GOT3 (cell line): ENCODE results near the gene N4BP2L2.

ENCODE experiments used
- DNase-seq: peaks from one replicate; lab custom pipeline; 2025; ENCODE audit warnings: mixed read lengths; lab: John Stamatoyannopoulos, UW

N4BP2L2 gene

DNA sequence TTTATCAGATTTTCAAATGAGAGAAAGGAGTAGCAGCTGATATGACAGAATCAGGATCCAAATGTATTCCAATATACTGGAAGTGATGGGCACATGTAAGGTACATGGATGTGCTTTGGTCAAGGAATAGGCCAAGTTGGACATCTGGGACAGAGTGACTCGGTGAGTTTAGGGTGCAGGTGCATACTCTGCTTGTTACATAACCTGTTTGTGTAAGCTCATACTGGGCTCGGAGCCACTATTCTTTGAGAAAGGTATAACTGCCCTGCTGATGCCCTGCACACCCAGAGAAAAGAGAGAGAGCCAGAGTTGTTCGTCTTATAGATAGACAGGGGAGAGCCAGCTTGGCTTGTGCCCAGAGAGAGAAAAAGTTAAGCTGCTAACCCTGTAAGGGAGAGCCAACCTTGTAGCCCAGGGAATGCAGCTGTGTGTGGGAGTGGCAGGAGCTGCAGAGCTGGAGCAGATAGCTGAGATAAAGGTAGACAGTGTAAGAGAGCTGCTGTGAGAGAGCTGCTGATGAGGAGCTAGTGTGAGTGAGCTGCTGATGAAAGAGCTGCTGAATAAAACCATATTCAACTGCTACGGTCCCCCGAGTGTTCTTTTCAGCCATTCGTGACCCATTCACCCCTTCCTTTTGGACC is 70.0 kb downstream of the N4BP2L2 start:
- no peak for DNase-seq

DNA sequence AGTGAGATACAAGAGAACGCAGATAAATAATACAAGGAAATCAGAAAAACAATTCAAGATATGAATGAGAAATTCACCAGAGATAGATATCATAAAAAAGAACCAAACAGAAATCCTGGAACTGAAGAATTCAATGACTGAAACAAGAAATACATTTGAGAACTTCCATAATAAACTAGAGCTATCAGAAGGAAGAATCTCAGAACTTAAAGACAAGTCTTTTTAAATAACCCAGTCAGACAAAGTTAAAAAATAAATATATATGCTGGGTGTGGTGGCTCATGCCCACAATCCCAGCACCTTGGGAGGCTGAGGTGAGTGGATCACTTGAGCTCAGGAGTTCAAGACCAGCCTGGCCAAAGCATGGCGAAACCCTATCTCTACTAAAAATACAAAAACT is 82.0 kb downstream of the N4BP2L2 start:
- DNase-seq: no peak

DNA sequence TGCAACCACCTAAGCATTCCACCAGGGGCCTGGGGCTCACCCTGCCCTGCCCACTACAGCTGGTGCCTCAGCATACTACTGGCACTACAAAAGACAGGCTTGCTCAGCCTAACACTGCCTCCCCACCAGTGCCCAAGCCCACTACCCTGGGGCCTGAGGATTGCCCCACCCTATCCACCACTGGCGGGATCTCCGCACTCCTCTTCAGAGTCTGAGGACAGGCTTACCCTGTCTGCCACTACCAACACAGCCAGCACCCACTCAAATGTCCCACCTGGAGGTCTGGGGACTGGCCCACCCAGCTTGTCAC is 83.0 kb downstream of the N4BP2L2 start:
- DNase-seq: no peak

DNA sequence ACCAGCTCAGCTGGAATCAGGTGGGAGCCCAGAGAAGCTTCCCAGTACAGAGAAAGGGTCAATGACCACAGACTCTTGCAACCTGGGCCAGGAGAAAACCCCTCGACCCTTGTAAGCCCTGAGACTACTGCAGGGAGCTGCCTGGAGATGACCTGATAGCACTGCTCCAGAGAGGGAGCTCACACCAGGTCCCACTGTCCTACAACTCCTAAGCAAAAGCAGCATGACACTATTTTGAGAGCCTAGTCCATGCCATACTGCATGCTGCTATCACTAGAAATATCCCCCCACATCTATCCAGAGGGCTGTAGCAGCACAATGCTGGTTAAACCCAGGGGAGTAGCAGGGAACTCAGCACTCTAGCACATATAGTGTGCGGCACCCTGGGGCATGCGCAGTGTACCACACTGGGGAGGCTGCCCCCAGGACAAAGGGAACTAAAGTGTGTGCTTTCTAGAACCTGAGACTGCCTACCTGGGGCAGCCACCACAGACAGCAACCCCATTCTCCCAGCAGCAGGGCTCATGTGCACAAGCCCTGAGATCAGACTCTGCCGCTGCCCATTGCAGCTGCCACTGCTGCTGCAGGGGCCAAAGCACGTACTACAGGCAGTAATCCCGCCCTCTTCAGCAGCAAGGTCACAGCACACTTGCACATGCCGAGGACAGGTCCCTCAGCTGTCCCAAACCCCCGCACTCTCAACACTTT is 83.6 kb downstream of the N4BP2L2 start:
- DNase-seq: no peak

DNA sequence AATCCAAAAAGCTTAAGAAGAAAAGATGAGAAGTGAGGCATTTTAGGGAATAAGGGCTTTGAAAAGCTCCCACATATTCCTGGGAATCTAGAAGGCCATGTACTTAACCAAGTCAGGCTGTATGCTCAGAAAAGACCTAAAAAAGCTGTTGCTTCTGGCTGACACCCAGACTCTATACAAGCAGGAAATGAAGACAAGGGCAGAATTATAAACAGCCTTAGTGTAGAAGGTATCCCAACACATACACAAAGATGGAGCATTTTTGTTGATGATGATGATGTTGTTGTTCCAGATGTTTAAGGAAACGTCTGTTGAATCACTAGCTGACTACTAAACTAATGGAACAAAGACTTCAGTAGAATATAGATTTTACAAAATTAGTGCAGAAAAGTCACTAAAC is 84.6 kb downstream of the N4BP2L2 start:
- DNase-seq: no peak

DNA sequence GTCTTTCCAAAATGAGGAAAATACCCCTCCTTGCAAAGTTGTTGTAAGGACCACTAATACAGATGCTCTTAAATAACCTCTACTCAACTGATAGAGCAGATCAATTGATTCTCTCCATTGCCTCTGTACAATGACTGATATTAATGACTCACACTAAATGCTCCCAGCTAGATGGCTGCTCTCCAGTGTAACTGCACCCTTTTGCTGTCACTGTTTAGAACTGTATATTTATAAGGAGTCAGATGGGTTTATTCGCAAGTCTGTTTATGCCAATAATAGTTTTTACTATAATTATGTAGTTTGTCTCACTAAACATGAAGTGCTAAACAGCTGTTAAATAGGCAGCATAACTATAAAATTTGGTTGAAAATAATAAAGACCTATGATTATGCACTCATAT is 89.6 kb downstream of the N4BP2L2 start:
- no peak for DNase-seq

DNA sequence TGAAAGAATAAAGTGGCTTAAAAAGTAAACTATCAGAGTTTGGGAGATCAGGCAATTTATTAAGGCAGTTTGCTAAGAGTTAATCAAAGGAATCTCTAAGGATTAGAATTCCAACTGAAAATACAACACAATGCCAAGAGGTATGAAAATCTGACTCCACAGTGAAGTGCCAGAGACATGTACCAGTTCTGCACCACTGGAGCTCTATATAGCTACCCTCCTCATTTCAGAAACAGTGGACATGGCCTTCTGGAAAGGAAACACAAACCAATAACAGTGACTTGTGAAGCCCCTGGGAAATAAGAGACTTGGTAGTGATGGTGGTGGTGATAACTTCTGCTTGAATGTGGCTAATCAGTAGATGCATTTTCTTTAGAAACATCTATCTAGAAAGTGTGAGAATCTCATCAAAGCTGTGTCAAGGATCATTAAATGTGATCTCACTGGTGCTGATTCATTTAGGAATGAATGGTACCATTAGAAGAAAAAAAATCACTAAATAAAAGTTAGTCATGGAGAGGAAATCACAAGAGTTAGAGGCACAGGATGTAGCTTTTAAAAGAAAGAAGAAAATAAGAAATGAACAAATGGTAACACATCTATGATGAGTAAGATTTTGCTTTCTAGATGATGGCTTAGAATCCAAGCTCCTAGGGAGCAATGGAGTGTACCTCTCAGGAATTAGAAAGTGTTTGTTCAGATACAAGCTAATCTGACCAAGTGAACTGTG is 90.5 kb downstream of the N4BP2L2 start:
- DNase-seq: no peak

DNA sequence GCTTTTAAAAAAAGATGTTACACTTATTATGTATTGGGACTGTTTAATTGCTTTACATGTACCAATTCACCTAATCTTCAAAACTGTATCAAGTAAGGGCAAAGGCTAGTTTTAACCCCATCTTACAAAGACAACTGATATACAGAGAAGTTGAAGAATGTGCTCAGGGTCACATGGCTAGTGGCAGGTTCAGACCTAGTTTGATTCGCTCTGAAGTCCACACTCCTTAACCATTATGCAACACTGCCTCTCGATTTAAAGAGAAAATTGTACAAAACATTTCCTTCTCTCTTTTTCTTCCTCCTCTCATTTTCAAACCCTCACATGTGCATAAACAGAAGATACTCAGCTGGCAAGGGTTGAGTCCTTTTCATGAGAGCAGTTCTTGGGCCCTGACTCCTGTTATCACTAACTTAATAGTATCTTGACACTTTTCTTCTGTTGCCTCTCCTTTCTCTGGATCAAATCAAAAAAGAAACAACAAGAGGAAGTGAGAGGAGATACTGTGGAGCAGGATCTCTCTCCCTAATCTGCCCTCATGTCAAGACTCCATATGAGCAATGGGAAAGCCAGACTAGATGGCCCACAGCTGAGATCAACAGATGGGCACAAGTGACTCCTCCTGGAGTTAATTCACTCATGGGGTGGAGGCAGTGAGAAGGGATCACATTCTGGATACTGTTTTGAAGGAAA is 91.7 kb downstream of the N4BP2L2 start:
- DNase-seq: no peak

DNA sequence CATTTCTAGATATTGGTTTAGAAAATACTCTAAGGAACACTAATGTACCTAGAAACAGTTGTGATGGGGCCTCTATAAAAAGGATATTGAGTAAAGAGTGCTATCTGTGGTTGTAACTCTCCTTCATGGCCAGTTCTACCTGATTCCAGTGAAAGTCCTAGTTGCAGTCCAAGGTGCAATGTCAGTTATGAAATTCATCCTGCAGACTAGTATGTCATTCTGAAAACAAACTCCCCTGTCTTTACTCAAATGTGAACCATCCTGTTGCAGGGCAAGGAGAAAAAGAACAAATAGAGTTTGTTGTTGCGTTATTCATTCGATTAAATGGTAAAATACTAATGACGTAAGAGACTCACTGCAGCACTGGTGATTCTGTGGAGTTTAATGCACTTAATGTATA is 92.4 kb downstream of the N4BP2L2 start:
- DNase-seq: no peak

DNA sequence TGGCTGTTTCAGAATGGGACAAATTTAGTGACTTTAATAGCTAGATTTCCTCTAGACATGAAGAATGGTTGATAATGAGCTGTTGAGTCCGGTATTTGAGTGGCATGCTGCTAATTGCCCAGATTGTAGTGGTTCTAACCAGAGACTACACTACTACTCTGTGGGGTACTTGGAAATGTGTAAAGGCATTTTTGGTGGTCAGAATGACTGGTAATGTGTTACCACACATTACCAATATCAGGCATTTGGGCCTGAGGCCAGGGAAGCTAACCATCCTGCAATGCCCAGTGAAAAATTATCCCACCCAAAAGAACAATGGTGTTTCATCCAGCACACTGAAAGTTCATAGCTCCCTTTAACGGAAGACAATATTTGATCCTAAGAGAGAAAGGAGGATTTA is 93.1 kb downstream of the N4BP2L2 start:
- no peak for DNase-seq

DNA sequence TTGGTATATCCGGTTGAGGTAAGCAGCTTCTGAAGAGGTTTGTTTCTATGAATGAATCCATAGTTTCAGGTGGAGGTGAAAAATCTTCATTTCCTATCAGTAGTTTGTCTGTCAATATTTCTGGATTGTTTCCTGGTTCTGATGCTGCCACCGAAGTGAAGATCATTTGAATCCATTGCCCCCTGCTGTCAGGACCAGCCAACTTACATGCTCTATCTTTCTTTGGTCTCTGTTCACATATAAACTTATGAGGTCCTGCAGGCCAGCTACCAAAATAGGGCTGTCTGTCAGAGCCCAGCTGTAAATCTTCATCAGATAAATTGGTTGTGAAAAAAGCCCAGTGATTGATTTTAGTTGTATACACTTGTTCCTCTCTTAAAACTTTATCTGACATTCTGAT is 95.5 kb downstream of the N4BP2L2 start:
- DNase-seq: no peak

DNA sequence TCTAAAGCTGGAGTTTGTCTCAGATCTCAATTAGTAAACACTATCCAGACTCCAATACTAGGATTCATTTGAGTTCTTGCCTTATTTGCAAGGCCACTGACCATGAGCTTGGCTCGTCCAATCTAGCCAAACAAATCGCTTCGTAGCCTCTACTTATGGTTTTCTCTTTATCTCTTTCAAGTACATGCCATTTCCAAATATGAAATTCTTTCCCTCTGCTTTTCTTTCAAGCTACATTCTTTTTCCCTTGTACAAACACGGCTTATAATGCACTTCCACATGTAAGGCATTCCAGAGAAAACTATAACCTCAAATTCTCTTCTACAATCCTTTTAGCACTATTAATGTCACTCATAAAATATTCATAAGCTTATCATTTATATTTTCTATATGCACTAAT is 99.7 kb downstream of the N4BP2L2 start:
- DNase-seq: no peak

DNA sequence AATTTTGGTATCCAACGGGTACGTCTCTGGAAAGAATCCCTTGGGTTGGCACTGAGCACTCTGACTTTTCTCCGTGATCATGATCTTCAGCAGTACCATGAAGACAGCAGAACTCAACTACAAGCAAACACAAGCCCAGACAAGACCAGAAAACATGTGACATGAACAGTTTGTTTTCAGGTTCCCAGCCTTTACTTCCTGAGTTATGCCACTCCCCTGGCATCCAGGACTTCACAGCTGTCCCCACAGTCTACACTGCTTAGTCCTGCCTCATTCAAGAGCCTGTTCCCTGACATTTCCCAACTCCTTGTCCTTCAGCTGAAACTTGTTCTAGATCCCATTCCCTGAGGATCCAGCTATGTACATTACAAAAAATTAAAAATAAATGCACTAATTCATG is 105.7 kb downstream of the N4BP2L2 start:
- no peak for DNase-seq

DNA sequence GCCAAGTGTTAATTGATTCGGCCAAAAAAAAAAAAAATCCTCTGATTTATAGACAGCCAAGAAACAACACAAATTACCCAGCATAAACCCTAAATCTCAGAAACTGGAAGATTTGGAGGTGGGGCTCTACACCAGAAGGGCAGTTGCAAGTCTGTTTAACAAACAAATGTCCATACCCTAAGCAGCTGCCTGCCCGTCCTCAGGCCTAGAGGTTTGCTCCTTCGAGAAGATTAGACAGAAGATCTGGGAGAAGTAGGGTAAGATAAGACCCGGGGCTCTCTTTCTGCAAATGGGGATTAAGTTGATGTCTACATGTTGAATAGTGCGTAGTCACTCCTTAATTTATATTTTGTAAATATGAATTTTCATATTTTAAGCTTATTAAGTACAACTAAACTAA is 107.2 kb downstream of the N4BP2L2 start:
- no peak for DNase-seq

DNA sequence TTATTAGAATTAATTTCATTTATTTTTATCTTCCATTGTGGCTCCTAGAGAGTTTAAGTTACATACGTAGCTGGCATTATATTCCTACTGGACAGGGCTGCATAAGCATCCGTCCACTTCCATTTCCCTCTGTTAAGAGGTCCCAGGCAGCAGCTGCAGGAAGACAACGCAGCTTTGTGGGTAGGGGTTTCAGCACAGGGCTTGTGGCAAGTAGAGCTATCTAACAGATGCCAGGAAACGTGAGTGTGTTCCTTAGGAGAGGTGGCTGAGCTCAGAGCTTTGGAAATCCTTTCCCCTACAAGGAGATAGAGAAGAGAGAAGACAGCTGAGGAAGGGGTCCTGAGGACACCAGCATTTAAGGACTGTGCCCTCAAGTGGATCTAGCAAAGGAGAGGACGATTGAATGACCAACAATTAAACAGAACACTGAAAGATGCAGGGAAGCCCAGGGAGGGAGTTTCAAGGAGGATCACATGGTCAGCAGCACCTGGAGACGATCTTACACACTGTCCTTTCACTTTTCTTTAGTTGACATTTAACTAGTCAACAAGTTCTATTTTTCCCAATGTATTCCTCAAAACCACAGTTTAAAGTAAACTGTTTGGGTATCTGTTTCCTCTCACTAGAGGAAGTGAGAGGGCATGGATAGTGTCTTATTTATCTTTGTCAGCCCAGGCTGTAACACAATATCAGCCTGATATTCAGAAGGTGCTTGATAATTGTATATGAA is 108.4 kb downstream of the N4BP2L2 start:
- no peak for DNase-seq

DNA sequence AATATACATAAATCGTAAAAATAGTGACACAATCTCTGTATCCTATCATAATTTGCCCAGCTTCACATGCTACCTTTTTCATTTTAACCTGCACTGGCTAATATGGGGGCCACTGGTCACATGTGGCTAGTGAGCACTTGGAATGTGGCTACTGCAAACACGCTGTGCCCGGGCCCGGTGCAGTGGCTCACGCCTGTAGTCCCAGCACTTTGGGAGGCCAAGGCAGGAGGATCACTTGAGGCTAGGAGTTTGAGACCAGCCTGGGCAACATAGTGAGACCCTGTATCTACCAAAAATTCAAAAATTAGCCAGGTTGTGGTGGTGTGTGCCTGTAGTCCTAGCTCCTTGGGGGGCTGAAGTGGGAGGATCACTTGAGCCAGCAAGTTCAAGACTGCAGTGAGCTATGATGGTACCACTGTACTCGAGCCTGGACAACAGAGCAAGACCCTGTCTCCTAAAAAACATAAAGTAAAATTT is 109.1 kb downstream of the N4BP2L2 start:
- DNase-seq: no peak

DNA sequence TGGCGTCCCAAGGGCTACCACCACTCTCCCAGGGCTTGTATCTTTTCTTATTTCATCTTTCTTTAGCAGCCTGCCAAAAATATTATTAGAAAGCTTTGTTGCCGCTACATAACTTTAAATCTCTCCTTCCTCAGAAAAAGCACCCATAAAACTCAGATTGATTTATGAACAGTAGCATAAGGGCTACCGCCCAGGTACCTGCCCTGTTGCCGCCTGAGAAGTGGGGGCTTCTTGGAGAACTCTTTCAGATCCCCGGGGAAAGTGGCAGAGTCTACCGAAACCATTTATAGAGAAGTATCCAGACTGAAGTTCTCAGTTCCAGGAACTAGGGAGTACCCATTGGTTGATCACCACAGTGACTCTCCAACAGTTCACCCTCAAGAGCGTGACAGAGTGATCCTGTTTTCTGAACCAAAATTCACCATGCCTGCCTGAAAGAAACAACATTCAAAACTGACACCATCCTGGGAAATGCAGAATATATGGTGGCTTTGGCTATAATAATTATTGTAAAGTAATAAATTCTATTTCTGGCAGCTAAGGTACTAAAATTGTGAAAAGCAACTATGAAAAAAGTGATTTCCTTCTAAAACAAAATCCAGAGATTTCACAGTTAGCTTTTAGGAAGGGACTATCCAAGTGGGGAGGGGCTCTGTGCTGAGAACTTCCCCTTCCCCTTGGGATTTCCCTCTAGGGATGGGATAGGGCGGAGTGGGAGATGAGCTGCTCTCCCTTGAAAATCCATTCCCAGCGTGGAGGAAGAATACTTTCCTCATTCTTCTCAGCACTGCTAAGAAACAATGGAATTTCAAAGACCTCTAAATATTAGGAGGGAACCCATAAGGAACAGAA is 109.8 kb downstream of the N4BP2L2 start:
- DNase-seq: no peak

DNA sequence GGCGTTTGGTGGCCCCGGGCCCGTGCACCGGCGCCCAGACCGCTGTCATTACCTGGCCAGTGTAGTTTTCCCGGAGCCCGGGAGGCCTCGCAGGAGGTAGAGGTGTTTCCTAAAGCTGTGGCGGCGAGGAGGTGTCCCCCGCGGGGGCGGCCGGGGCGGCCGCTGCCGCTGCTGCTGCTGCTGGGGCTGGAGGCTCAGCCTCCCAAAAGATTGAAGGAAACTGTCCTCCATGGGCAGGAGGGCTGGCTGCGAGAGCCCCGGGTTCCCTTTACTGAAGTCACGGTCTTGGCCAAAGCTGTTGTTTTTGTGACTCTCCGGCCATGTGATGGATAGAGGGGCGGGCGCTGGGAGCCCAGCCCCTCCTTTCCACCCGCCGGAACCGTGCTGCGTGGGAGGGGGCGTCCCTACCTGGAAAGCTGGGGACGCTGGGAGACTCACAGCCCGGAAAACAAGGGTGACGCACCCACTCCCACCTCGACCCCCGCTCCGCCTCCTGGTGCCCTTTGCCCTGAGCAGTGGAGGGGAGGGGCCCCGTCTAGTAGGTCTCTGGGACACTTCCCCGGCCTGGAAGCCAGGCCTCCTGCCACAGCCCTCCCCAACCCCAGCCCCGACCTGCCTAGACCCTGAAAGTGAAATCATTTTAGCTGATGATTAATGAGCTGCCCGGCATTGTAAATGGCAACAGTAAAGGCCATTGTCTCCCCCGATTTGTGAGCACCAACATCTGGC is 110.6 kb downstream of the N4BP2L2 start, which contains the start of gene N4BP2L1:
N4BP2L1 (minus strand) TSS at position 279 of the 729 bp plus-strand sequence; CDS start at position 231, 48 bp downstream.
- no peak for DNase-seq

DNA sequence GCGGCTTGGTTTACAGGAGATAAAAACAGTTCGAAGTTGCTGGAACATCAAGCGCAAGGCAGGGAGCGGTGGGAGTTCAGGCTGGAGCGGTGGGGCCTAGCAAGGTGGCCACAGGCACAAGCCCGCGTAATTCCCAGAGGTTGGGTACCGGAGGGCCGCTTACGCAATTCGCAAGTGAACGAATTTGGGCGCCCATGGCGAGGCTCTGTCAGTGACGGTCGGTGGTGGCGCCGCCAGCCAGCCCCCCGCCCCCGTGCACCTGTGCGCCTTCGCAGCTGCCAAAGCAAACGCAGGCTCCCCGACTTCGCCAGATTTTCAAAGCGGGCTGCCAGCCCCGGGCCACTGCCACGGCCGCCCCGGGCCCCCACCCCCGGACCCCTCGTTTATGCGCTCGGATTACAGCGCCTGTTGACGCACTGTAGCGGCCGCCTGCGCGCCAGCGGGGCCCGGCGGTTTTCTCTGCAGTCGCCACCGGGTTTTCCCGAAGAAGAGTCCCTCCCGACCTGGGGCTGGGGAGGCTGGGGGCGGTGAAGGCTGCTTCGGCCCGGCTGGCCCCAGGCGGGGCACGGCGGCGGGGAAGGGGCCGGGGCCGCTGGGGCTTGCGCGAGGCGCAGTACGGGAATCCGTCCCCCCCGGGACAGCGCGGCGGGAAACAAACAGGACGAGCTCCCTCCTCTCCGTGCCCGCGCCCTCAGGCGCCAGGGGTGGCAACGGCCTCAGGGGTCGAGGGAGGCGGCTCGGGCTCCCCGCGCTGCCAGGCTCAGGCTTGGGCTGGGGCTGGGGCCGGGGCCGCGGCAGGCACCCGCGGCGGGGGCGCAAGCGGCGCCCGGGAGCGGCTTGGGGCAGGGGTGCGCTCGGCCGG is 111.4 kb downstream of the N4BP2L2 start:
- DNase-seq: no peak
